WTC11 (cell line): Measurements from ENCODE around the gene SPOCK1. TPM values are rescaled to one million over a fixed set of nuclear protein-coding genes. Genes with fewer than 3 reads are reported as not detected.

Experiments used
- ATAC-seq: fragments of 200-7000 bp; cut with Tn5 transposase; 2 replicates; pipeline ENCODE4 v1.10.0; 2021; ENCODE audit warnings: mild to moderate bottlenecking, moderate library complexity
- CTCF ChIA-PET: fragments of 300-600 bp; sonication (Branson Sonifier 250); formaldehyde crosslinking; loops from one replicate; lab custom pipeline; 2021; ENCODE audit warnings: antibody characterized with exemption; lab: Charles Lee
- POLR2A ChIA-PET: fragments of 350-600 bp; sonication (Branson Sonifier 250); formaldehyde crosslinking; loops from one replicate; lab custom pipeline; 2021; ENCODE audit warnings: antibody characterized with exemption; lab: Charles Lee
- DNase-seq: peaks from one replicate; pipeline ENCODE4 v3.0.0; 2021; ENCODE audit warnings: low spot score
- H3K27ac Mint-ChIP-seq: 2 replicates; pipeline ENCODE4 v1.8.0; 2021; ENCODE audit warnings: mixed read lengths
- H3K27me3 Mint-ChIP-seq: 2 replicates; pipeline ENCODE4 v1.8.0; 2021; ENCODE audit warnings: low read depth, mild to moderate bottlenecking, moderate library complexity, mixed read lengths
- H3K36me3 Mint-ChIP-seq: 2 replicates; pipeline ENCODE4 v1.8.0; 2021; ENCODE audit warnings: mixed read lengths
- H3K4me1 Mint-ChIP-seq: 2 replicates; pipeline ENCODE4 v1.8.0; 2022; ENCODE audit warnings: mixed read lengths
- H3K4me3 Mint-ChIP-seq: 2 replicates; pipeline ENCODE4 v1.8.0; 2021; ENCODE audit warnings: mild to moderate bottlenecking, moderate library complexity, mixed read lengths
- H3K9me3 Mint-ChIP-seq: 2 replicates; pipeline ENCODE4 v1.8.0; 2021; ENCODE audit warnings: mixed read lengths
- E2F5 ChIP-seq: sonication (generic); formaldehyde crosslinking; IDR thresholded peaks from 2 replicates; pipeline ENCODE4 v1.8.1; 2022; ENCODE audit warnings: mild to moderate bottlenecking, moderate library complexity, missing genetic modification reagents
- ELF4 ChIP-seq: sonication (generic); formaldehyde crosslinking; IDR thresholded peaks from 2 replicates; pipeline ENCODE4 v1.8.1; 2022; ENCODE audit warnings: low read depth, mild to moderate bottlenecking, moderate library complexity, missing genetic modification reagents
- IRF2 ChIP-seq: sonication (generic); formaldehyde crosslinking; IDR thresholded peaks from 2 replicates; pipeline ENCODE4 v1.8.0; 2022; ENCODE audit warnings: low read depth, missing genetic modification reagents, borderline replicate concordance
- MAX ChIP-seq: sonication (generic); formaldehyde crosslinking; IDR thresholded peaks from 2 replicates; pipeline ENCODE4 v1.8.0; 2022; ENCODE audit warnings: mild to moderate bottlenecking, missing genetic modification reagents
- MYBL2 ChIP-seq: sonication (generic); formaldehyde crosslinking; IDR thresholded peaks from 2 replicates; pipeline ENCODE4 v1.8.1; 2023; ENCODE audit warnings: mild to moderate bottlenecking, moderate library complexity, missing genetic modification reagents
- NFE2L1 ChIP-seq: sonication (generic); formaldehyde crosslinking; IDR thresholded peaks from 2 replicates; pipeline ENCODE4 v1.8.1; 2023; ENCODE audit warnings: missing genetic modification reagents
- NFYB ChIP-seq: sonication (generic); formaldehyde crosslinking; conservative IDR thresholded peaks from 2 replicates; pipeline ENCODE4 v1.8.0; 2022; ENCODE audit warnings: low read depth, missing genetic modification reagents
- NR2C2 ChIP-seq: sonication (generic); formaldehyde crosslinking; IDR thresholded peaks from 2 replicates; pipeline ENCODE4 v1.8.0; 2022; ENCODE audit warnings: mild to moderate bottlenecking, missing genetic modification reagents
- NR3C1 ChIP-seq: sonication (generic); formaldehyde crosslinking; conservative IDR thresholded peaks from 2 replicates; pipeline ENCODE4 v1.8.1; 2023; ENCODE audit warnings: low read depth, mild to moderate bottlenecking, missing genetic modification reagents
- RORB ChIP-seq: fragments of 250-450 bp; sonication (Bioruptor Pico); IDR thresholded peaks from 2 replicates; pipeline ENCODE4 v1.9.0; 2021; ENCODE audit warnings: mild to moderate bottlenecking
- SOX15 ChIP-seq: fragments of 250-450 bp; sonication (Bioruptor Pico); IDR thresholded peaks from 2 replicates; pipeline ENCODE4 v1.9.0; 2021; ENCODE audit warnings: mild to moderate bottlenecking
- TEAD4 ChIP-seq: sonication (generic); formaldehyde crosslinking; IDR thresholded peaks from 2 replicates; pipeline ENCODE4 v1.8.0; 2022; ENCODE audit warnings: mild to moderate bottlenecking, missing genetic modification reagents
- USF1 ChIP-seq: sonication (generic); formaldehyde crosslinking; IDR thresholded peaks from 2 replicates; pipeline ENCODE4 v1.8.0; 2022; ENCODE audit warnings: mild to moderate bottlenecking, missing genetic modification reagents
- ZNF317 ChIP-seq: sonication (generic); formaldehyde crosslinking; IDR thresholded peaks from 2 replicates; pipeline ENCODE4 v1.8.1; 2023; ENCODE audit warnings: low read depth, mild to moderate bottlenecking, moderate library complexity, missing genetic modification reagents, borderline replicate concordance
- ZNF396 ChIP-seq: fragments of 250-450 bp; sonication (Bioruptor Pico); IDR thresholded peaks from 2 replicates; pipeline ENCODE4 v1.8.0; 2021; ENCODE audit warnings: mild to moderate bottlenecking, moderate library complexity, borderline replicate concordance
- ZNF423 ChIP-seq: fragments of 250-450 bp; sonication (Bioruptor Pico); IDR thresholded peaks from 2 replicates; pipeline ENCODE4 v2.1.2; 2022; ENCODE audit warnings: mild to moderate bottlenecking, moderate library complexity
- ZNF512 ChIP-seq: sonication (generic); formaldehyde crosslinking; IDR thresholded peaks from 2 replicates; pipeline ENCODE4 v1.8.1; 2022; ENCODE audit warnings: missing genetic modification reagents, borderline replicate concordance
- ZNF532 ChIP-seq: fragments of 250-450 bp; sonication (Bioruptor Pico); IDR thresholded peaks from 2 replicates; pipeline ENCODE4 v1.9.0; 2021; ENCODE audit warnings: mild to moderate bottlenecking, borderline replicate concordance
- ZNF671 ChIP-seq: fragments of 250-450 bp; sonication (Bioruptor Pico); IDR thresholded peaks from 2 replicates; pipeline ENCODE4 v1.8.0; 2021; ENCODE audit warnings: mild to moderate bottlenecking
- total RNA-seq: library from RNA; stranded (reverse); gene quantifications from 3 replicates; pipeline ENCODE4 v1.2.3, GENCODE V29; 2021
- TF ChIP-seq, protein P1 (sequence below): sonication (generic); formaldehyde crosslinking; IDR thresholded peaks from 2 replicates; pipeline ENCODE4 v1.8.1; 2023; ENCODE audit warnings: mild to moderate bottlenecking, missing genetic modification reagents
- TF ChIP-seq, protein P2 (sequence below): sonication (generic); formaldehyde crosslinking; IDR thresholded peaks from 2 replicates; pipeline ENCODE4 v1.8.0; 2023; ENCODE audit warnings: mild to moderate bottlenecking, missing genetic modification reagents

The SPOCK1 gene
- total RNA-seq, 1 experiment from 2014 or later = 15.2 TPM

- TF ChIP-seq ZNF512 = no peak
- TF ChIP-seq ZNF396 (CRISPR knock-in tag) = no peak
- no peak for TF ChIP-seq MYBL2
- TF ChIP-seq IRF2 (CRISPR knock-in tag) = no peak
- TF ChIP-seq ZNF317 (CRISPR knock-in tag) = no peak
- no peak for TF ChIP-seq ZNF423 (CRISPR knock-in tag)
- TF ChIP-seq SOX15 = no peak
These were observed 215.3 kb downstream of the SPOCK1 start (continued) for GRCh38 chr5:137283801-137284200.

DNA sequence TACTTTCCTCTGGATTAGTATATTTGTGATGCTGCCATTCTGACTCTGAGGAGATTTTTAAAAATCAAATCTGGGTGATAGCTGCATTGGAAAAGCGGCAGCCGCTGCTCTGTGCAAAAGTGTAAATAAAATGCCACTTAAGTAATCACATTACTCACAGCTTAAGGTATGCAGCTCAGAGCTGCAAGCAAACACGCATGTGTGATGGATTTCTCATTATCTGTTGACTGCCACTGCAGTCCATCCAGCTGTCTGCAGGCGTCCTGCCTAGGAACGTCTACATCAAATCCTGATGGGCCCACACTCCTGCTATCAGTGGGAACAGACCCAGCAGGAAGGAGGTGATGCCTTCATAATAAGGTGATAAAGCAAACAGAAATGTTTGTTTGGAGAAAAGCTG, 216.9 kb downstream of the SPOCK1 start:
- Mint-ChIP-seq H3K36me3 (no peaks in the 10 kb centered on the region), H3K27me3 (no peaks in the 10 kb centered on the region; the same call in 1 of the 2 replicates), H3K27ac (no peak overlapping the region), H3K9me3 (no peaks in the 10 kb centered on the region)
- CTCF ChIA-PET = interaction anchor here (1.7 kb wide), 1 partner anchor 38 kb away, joined by 7 read pairs; no protein-coding TSS in a partner anchor
- POLR2A ChIA-PET = no interaction called here
- ATAC-seq (no peak), DNase-seq (no peak)
- no peak for TF ChIP-seq MAX (CRISPR knock-in tag)
- no peak for TF ChIP-seq NFYB (CRISPR knock-in tag)
- no peak for TF ChIP-seq SOX15
- no peak for TF ChIP-seq ZNF671
- TF ChIP-seq, all 79 proteins: peak for 0
- Mint-ChIP-seq H3K4me3 (no peak overlapping the region), H3K4me1 (no peaks in the 10 kb centered on the region; the same call in 1 of the 2 replicates)

DNA sequence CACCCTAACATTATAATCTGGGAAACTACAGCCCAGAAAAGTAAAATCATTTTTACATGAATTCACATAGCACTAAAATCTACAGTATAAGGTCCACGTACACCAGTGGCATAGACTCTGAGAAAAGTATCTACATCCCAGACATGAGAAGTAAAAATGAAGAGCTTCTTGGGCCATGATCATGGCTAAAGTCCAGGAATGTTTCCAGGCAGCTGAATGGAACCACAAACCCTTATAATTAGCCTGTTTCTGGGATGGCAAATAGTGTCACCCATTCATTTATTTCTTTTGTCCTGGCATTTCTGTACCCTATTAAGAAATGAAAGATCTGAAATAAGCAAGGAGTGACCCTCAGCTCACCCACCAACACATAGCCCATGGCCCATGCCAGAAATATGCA, 217.9 kb downstream of the SPOCK1 start:
- no peak for ATAC-seq
- H3K4me3 Mint-ChIP-seq = no peak overlapping the region
- TF ChIP-seq ZNF532 (CRISPR knock-in tag) (no peak), USF1 (no peak), NFE2L1 (CRISPR knock-in tag) (no peak), NR3C1 (CRISPR knock-in tag) (no peak), NR2C2 (no peak), SOX15 (no peak), ELF4 (CRISPR knock-in tag) (no peak), TEAD4 (CRISPR knock-in tag) (no peak), ZNF317 (CRISPR knock-in tag) (no peak), E2F5 (no peak), RORB (CRISPR knock-in tag) (no peak), MAX (CRISPR knock-in tag) (no peak)
- TF ChIP-seq, protein P1, sequence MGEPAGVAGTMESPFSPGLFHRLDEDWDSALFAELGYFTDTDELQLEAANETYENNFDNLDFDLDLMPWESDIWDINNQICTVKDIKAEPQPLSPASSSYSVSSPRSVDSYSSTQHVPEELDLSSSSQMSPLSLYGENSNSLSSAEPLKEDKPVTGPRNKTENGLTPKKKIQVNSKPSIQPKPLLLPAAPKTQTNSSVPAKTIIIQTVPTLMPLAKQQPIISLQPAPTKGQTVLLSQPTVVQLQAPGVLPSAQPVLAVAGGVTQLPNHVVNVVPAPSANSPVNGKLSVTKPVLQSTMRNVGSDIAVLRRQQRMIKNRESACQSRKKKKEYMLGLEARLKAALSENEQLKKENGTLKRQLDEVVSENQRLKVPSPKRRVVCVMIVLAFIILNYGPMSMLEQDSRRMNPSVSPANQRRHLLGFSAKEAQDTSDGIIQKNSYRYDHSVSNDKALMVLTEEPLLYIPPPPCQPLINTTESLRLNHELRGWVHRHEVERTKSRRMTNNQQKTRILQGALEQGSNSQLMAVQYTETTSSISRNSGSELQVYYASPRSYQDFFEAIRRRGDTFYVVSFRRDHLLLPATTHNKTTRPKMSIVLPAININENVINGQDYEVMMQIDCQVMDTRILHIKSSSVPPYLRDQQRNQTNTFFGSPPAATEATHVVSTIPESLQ = no peak
- TF ChIP-seq, protein P2, sequence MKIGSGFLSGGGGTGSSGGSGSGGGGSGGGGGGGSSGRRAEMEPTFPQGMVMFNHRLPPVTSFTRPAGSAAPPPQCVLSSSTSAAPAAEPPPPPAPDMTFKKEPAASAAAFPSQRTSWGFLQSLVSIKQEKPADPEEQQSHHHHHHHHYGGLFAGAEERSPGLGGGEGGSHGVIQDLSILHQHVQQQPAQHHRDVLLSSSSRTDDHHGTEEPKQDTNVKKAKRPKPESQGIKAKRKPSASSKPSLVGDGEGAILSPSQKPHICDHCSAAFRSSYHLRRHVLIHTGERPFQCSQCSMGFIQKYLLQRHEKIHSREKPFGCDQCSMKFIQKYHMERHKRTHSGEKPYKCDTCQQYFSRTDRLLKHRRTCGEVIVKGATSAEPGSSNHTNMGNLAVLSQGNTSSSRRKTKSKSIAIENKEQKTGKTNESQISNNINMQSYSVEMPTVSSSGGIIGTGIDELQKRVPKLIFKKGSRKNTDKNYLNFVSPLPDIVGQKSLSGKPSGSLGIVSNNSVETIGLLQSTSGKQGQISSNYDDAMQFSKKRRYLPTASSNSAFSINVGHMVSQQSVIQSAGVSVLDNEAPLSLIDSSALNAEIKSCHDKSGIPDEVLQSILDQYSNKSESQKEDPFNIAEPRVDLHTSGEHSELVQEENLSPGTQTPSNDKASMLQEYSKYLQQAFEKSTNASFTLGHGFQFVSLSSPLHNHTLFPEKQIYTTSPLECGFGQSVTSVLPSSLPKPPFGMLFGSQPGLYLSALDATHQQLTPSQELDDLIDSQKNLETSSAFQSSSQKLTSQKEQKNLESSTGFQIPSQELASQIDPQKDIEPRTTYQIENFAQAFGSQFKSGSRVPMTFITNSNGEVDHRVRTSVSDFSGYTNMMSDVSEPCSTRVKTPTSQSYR (CRISPR knock-in tag) = no peak

More for the DNA sequence above, 217.9 kb downstream of the SPOCK1 start:
- POLR2A ChIA-PET = no interaction called here
- no peaks in the 10 kb centered on the region; the same call in 1 of the 2 replicates for H3K4me1 Mint-ChIP-seq
- H3K36me3 Mint-ChIP-seq = no peaks in the 10 kb centered on the region
- no peaks in the 10 kb centered on the region for H3K9me3 Mint-ChIP-seq
- no peaks in the 10 kb centered on the region; the same call in 1 of the 2 replicates for H3K27me3 Mint-ChIP-seq
- H3K27ac Mint-ChIP-seq = no peak overlapping the region
- CTCF ChIA-PET = interaction anchor here (1.2 to 1.7 kb wide), 2 partner anchors 39 to 206 kb away, joined by 4 to 7 read pairs; no protein-coding TSS in a partner anchor
- no peak for DNase-seq
